GM15510 (cell line): Measurements from ENCODE around the gene EXOSC10.

Source experiments
- POLR2A ChIP-seq: IDR thresholded peaks from 3 replicates; pipeline ENCODE4 v1.6.1; 2011; ENCODE audit warnings: borderline replicate concordance; ENCODE audit not compliant: insufficient read length; ENCODE audit errors: extremely low read depth

EXOSC10 gene

DNA sequence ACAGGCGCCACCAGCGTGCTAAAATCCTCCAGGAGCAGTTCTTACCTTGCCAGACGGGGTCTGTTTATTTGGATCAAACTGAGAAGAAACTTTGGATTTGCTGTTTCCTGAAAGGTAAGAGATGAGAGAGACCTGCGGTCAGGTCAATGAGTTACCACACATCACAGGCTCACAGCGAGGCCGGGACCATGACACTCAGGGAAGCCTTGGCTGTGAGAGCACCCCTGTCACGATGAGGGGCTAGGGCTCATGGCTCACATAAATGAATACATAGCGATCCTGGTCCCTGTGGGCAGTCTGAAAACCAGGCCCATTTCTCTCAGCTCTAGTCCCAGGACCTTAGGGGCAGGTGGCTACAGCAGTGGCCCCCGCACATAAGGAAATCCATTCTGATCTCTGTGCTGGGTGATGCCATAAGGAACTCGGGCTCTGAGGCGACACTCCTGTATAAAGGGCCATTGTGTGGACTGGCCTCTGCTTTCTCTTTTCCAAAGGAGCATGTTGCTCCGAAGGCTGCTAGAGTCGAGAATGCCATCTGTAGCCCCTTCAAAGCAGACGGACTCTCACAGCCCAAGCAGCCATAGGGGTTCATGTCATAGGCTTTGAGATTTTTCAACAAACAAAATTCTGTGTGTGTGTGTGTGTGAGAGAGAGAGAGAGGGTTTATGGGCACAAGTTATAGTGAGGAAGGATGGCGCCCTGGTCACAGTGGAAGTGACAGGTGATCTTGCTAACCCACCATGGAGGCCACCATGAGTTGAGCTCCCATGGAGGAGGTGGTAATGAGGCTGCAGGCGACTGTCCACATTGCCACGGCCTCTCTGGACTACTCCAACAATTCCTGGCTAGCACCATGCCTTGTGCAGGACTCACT, 30.8 kb downstream of the EXOSC10 start:
- TF ChIP-seq POLR2A: no peak

DNA sequence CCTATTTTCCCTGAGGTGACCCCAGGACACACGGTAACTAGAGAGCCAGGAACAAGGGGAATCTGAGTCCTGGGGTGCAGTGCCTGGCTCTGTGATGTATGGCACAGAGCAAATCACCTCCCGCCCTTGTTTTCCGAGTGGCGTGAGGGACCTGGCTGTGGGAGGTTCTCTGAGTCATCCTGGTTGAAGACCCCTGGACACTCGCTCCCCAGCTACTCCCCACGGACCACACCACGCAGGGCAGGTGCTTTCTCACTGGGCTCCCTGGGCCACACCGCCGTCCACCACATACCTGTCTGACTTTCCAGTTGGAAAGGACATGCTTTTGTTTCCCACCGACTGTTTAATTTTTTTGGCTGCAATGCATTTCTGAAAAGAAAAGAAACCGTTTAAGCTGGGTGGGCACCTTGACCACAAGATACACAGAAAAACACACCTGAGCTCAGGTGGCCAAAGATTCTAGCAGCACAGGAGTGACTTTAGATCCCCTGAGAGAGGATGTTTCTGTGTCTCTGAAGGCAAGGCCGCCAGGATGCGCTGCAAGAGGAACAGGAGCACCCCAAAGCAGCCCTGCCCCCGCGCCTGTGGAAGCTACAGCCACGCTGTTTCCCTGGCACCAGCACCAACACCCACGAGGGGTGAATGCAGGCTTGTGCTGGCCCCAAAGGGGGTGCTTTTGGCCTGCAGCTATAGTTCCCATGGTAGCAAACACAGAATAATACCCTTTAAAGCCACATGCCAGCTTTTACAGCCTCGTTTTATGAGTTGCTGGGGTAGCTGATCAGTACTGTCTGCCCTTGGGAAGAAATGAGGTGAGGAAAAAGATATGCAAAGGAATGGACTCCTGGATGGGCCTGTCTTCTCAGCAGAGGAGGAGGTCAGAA, 31.7 kb downstream of the EXOSC10 start:
- TF ChIP-seq POLR2A: no peak

DNA sequence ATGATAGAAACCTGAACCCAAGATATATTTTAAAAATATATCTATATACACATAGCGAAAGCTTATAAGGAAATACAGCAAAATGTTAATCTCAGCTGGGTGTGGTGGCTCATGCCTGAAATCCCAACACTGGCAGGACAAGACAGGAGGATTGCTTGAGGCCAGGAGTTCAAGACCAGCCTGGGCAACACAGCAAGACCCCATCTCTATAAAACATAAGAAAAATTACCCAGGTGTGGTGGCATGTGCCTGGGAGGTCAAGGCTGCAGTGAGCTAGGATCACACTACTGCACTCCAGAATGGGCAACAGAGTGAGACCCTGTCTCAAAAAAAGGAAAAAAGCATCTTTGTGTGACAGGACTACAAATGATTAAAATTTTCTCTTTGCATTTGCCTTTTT, 33.9 kb downstream of the EXOSC10 start:
- TF ChIP-seq POLR2A: no peak

DNA sequence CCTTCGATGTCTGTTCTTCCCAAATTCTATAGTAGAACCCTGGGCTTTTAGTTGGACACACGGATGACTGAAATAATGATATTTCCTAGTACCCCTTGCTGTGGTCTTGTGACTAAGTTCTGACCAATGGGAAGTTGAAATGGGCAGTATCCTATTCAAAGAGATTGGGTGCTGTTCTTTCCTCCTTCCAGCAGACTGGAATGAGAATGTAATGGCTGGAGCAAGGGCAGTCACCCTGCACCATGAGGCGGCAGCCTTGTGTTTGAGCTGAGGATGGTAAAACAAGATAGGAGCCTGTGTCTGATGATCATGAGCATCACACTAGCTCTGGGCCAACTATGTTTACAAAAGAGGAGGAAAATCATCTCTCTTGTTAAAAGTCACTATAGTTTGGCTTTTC, 34.7 kb downstream of the EXOSC10 start:
- no peak for TF ChIP-seq POLR2A

DNA sequence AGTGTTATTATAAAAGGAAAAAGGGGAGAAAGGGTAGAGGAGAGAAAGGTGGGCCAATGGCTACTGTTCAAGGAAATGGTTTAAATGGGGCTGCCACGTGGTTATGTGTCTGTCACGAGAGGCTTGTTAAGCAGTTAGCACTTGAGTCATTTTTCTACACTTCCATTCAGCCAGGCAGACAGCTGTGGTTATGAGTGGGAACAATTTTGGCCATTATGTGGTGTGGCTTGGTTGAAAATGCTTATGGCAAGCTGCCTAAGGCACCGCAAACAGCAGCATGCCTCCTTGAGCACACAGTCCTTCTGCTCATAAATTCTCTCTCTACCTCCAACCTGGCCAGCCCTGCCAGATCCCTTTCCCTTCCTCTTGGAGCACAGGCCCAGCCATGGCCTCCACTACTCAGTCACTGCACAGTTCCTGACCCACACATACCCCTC, 36.7 kb downstream of the EXOSC10 start:
- peak; percentile 14 for TF ChIP-seq POLR2A

DNA sequence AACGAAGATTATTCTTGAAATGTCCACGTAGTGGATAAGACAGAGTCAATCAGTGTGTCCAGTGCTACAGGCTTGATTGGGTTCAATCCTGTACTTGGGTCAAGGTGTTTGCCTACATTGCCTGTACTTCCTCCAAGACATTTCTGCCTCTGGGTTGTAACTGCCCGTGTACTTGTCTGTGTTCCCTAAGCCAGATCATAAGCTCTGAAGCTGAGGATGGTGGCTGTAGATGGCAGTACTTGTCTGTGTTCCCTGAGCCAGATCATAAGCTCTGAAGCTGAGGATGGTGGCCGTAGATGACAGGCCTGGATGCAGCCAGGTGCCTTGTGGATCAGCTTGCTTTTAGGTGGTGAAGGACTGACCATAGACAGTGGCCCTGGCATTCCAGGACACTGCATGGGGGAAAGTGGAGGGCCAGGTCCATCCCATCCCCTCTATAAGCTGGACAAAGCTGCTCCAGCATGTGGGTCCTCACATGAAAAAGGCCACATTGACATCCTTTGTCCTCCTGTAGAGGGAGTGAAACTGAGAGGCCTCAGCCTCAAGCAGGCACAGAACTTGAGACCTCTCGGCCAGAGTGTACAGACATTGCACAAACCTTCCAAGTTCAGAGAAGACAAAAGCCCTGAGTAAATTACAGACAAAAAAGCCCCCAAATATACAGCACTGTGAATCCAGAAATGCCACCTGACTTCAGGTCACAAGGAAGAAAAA, 37.9 kb downstream of the EXOSC10 start:
- no peak for TF ChIP-seq POLR2A

DNA sequence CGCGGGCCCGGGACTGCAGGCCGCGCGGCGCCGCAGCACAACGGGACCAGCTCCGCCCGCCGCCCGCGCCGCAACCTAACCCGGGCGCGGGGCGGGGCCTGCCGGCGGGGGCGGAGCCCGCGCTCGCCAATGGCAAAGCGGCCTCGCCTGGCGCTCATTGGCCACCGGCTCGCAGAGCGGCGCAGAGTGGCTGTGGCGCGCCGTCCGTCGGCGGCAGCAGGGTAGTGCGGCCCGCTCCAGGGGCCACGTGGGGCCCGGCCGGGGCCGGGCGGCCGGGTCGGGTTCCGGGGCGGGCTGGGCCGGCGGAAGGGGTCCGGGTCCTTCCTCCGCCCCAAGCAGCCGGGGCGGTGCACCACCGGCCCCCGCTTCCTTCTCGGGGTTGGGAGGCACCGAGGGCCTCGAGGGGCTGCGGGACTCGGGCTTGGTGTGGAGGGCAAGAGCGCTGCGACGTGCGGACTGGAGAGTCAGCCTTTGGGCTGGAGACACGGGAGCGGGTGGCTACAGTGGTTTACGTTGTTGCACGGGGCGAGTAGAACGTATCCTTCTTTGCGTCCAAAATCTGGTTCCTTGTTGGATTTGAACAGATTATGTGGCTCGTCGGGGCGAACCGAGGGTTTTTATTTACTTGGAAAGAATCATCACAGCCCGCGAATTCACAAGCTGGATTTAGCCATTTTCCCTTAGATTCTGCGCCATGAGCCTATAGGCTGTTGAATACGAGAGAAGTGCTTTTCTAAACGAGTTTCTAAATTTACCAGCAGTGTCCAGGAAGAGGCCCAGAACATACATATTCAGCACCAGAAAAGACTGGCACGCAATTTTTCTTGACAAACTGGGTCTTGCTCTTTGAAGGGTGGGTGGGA, 39.5 kb downstream of the EXOSC10 start, which contains the start of gene SRM:
Gene SRM, minus strand, starts transcription at position 51 of the 863 bp plus-strand sequence. CDS start 75 bp downstream, outside the sequence.
- TF ChIP-seq POLR2A: peak; percentile 55

DNA sequence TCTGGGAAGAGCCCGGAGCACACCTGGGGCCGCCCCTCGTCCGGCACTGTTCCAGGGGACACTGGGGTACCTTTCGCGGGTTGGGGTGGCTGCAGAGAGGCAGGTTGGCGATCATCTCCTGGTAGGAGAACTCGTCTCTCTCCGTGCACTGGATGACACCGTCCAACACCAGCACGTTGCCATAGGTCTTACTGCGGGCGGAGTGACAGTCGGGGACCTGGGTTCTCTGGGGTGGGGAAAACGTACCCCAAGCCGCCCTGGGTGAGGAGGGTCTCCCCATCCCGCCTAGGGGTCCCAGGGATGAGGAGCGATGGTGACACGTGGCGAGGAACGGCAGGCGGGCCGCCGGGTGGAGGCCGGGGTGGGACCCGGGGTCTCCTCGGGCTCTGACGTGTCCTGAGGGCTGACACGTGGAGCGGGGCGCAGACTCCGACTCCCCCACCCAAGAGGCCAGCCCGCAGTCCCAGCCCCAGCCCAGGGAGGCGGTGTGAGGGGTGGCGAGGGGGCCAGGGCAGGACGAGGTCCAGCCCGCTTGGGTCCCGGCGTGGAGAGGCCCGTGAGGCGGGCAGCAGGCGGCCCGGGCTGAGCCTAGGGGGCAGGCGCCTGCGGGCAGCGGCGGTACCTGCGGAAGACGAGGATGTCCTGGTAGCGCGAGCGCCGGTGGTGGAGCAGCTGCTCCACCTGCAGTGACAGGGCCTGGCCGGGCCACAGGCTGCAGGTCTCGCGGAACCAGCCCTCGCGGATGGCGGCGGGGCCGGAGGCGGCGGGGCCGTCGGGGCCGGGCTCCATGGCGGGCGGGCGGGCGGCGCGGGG, 40.3 kb downstream of the EXOSC10 start:
- TF ChIP-seq POLR2A: no peak

DNA sequence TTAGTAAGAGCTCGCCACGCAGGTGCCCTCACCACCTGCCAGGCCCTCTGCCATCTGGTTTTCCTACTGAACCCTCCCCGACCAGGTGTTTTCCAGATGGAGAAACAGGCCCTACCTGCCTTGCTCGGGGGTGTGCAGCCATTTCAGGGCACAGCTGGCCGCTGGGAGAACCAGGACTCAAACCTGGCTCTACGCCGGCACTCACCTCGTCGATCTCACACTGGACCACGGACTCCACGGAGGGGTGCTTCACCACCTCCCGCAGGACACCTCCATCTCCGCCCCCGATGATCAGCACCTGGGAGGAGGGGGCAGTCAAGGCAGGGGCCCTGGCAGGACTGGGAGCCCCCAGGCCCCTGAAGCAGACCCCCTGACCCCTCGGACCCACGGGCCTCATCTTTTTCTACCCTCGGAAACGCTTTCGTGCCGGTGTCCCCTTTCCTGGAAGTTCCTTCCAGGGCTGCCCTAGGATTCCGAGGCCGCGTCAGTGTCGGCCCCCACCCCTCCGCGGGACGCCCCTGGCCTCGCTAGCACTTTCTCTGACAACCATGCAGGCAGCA, 41.0 kb downstream of the EXOSC10 start:
- no peak for TF ChIP-seq POLR2A

DNA sequence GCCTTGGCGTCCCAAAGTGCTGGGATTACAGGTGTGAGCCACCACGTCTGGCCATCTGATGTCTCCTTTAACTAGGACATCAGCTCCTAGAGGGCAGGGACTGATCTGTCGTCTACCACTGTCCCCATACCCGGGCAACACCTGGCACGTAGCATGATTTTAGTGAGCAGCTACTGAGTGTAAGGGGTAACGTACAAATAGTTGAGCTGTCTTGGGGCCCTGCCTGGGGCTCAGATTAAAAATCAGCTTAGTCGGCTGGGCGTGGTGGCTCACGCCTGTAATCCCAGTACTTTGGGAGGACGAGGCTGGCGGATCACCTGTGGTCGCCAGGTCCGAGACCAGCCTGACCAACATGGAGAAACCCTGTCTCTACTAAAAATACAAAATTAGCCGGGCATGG, 41.6 kb downstream of the EXOSC10 start:
- TF ChIP-seq POLR2A: no peak

DNA sequence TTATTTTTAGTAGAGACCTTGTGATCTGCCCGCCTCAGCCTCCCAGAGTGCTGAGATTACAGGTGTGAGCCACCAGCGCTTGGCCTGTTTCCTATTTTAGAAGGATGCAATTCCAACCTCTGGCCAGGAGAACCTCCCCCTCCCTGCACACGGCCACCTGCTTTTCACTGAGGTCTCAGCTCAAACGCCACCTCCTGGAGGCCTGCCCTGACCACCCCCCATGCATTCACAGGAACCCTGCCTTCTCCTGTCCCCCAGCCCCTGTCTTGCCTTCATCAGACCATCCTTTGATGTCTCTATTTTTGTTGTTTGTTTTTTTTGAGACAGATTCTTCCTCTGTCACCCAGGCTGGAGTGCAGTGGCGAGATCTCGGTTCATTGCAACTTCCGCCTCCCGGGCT, 42.2 kb downstream of the EXOSC10 start:
- TF ChIP-seq POLR2A: no peak

DNA sequence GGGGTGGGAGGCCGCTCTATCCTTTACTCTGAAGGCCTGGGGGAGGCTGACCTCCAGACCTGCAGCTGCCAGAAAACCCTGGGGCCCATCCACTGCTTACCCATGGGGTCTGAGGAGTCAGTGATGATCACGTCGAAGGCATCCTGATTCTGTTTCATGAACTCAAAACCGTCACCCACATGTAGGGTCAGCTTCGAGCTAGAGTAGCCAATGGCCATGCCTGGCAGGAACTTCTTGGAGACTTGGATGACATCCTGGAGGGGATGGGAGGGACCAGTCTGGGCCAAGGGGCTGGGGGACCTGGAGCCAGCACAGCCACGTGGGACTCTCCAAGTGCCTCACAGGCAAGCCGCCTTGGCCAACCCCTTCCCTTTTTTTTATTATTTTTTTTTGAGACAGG, 43.2 kb downstream of the EXOSC10 start:
- no peak for TF ChIP-seq POLR2A

DNA sequence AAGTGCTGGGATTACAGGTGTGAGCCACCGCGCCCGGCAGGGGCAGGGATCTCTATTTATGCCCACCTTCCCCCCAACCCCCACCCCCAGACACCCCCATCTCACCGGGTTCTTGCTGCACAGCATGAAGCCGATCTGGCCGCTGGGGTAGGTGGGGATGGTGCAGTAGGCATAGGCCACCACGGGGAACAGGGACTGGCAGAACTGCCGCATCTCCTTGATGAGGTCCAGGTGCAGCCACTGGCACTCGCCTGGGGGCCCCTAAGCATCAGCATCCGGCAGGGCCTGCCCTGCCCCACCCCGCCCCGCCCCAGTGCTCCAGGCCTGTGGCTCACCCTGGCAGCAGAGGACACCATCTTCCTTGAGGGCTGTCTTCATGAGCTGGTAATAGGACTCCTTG, 44.0 kb downstream of the EXOSC10 start:
- TF ChIP-seq POLR2A: no peak
